Measurements from ENCODE around the gene SLC25A21.

SLC25A21 gene

GRCh38 chr14:37037636-37038387, 134.6 kb downstream of the SLC25A21 start:
- no peak for DNase-seq (ENCODE audit: low read depth, low spot score)
- no peak for TF ChIP-seq CTCF (IDR thresholded peaks at IDR 0.05; ENCODE audit: insufficient read depth, low read length, missing control alignments)
- ChIA-PET CTCF (no interaction called here), POLR2A (no interaction called here)
- no peak overlapping the region for H3K4me3 ChIP-seq (ENCODE audit: low read depth, low read length)

- POLR2A ChIA-PET, result no interaction called here
- DNase-seq (ENCODE audit: low read depth, low spot score), result no peak
- CTCF ChIA-PET, result no interaction called here
- TF ChIP-seq CTCF (IDR thresholded peaks at IDR 0.05; ENCODE audit: insufficient read depth, low read length, missing control alignments), result no peak
- no peak overlapping the region for H3K4me3 ChIP-seq (ENCODE audit: low read depth, low read length)
These were observed 135.6 kb downstream of the SLC25A21 start for GRCh38 chr14:37036669-37037341.

GRCh38 chr14:37035401-37035800, 137.0 kb downstream of the SLC25A21 start:
- POLR2A ChIA-PET, result no interaction called here
- no peak for TF ChIP-seq CTCF (IDR thresholded peaks at IDR 0.05; ENCODE audit: insufficient read depth, low read length, missing control alignments)
- H3K4me3 ChIP-seq (ENCODE audit: low read depth, low read length), result no peak overlapping the region
- no peak for DNase-seq (ENCODE audit: low read depth, low spot score)
- CTCF ChIA-PET, result interaction anchor here (0.7 to 1.8 kb wide), 3 partner anchors 9 to 115 kb away, joined by 4 to 7 read pairs (median 6); no protein-coding TSS in a partner anchor

GRCh38 chr14:37034410-37035285, 137.8 kb downstream of the SLC25A21 start:
- H3K4me3 ChIP-seq (ENCODE audit: low read depth, low read length), result no peak overlapping the region
- ChIA-PET CTCF (interaction anchor here (1.6 to 1.8 kb wide), 2 partner anchors 8 to 116 kb away, joined by 6 to 7 read pairs; no protein-coding TSS in a partner anchor), POLR2A (no interaction called here)
- peak; percentile 53 for DNase-seq (ENCODE audit: low read depth, low spot score)
- no peak for TF ChIP-seq CTCF (IDR thresholded peaks at IDR 0.05; ENCODE audit: insufficient read depth, low read length, missing control alignments)

- DNase-seq (ENCODE audit: low read depth, low spot score), result no peak
- CTCF ChIA-PET, result no interaction called here
- POLR2A ChIA-PET, result no interaction called here
- H3K4me3 ChIP-seq (ENCODE audit: low read depth, low read length), result no peak overlapping the region
- TF ChIP-seq CTCF (IDR thresholded peaks at IDR 0.05; ENCODE audit: insufficient read depth, low read length, missing control alignments), result no peak
These were observed 139.5 kb downstream of the SLC25A21 start for GRCh38 chr14:37032863-37033262.
